IMR-90 (cell line): ENCODE measurements around the gene KLK13. TPM values are rescaled to one million over a fixed set of nuclear protein-coding genes. Genes with fewer than 3 reads are reported as not detected.

Source experiments
- ATAC-seq: fragments of 200-7000 bp; cut with Tn5 transposase; 2 replicates; pipeline ENCODE4 v1.9.1; 2020; ENCODE audit warnings: low read depth, mild to moderate bottlenecking, moderate library complexity
- BruUV-seq: library from RNA; stranded (reverse); fragments of 400-500 nt; replicated peaks from 2 replicates; lab custom pipeline; 2021; lab: Mats Ljungman, UMichigan
- CTCF ChIA-PET: fragments of 300-600 bp; formaldehyde crosslinking; extraction: SDS; loops from one replicate; lab custom pipeline; 2021; ENCODE audit warnings: antibody characterized with exemption; lab: Yijun Ruan, JAX
- POLR2A ChIA-PET: fragments of 300-600 bp; sonication (Branson Sonifier 250); formaldehyde crosslinking; loops from one replicate; lab custom pipeline; 2022; ENCODE audit warnings: antibody characterized with exemption; ENCODE audit not compliant: unreplicated experiment; lab: Charles Lee
- DNase-seq: peaks from one replicate; pipeline ENCODE4 v3.0.0; 2013
- H2AFZ ChIP-seq: replicated peaks from 2 replicates; pipeline ENCODE3; 2013; ENCODE audit warnings: low read length, mild to moderate bottlenecking; ENCODE audit not compliant: poor library complexity
- H2AK5ac ChIP-seq: 2 replicates; pipeline ENCODE4 v1.6.1; 2013; ENCODE audit warnings: low read depth, low read length, inconsistent platforms
- H2AK9ac ChIP-seq: replicated peaks from 2 replicates; pipeline ENCODE3; 2013; ENCODE audit warnings: mild to moderate bottlenecking, low read depth, low read length, moderate library complexity; ENCODE audit not compliant: poor library complexity
- H2BK120ac ChIP-seq: 2 replicates; pipeline ENCODE4 v1.6.1; 2013; ENCODE audit warnings: low read depth, low read length, inconsistent platforms
- H2BK15ac ChIP-seq: 3 replicates; pipeline ENCODE4 v1.6.1; 2013; ENCODE audit warnings: low read depth, low read length, inconsistent platforms
- H2BK20ac ChIP-seq: 2 replicates; pipeline ENCODE4 v1.6.1; 2013; ENCODE audit warnings: low read depth, mild to moderate bottlenecking, inconsistent platforms, low read length, moderate library complexity
- H2BK5ac ChIP-seq: 2 replicates; pipeline ENCODE4 v1.6.1; 2013; ENCODE audit warnings: mild to moderate bottlenecking, low read depth, low read length, inconsistent platforms; ENCODE audit not compliant: poor library complexity, severe bottlenecking
- H3K14ac ChIP-seq: replicated peaks from 2 replicates; pipeline ENCODE4 v1.6.1; 2013; ENCODE audit warnings: low read depth, low read length, inconsistent platforms
- H3K18ac ChIP-seq: 2 replicates; pipeline ENCODE4 v1.6.1; 2013; ENCODE audit warnings: low read depth, low read length, control low read depth
- H3K23ac ChIP-seq: 2 replicates; pipeline ENCODE4 v1.6.1; 2013; ENCODE audit warnings: low read depth, low read length, inconsistent platforms
- H3K27ac ChIP-seq: 2 replicates; pipeline ENCODE4 v1.5.1; 2013; ENCODE audit warnings: mild to moderate bottlenecking, control low read depth, low read length; ENCODE audit not compliant: insufficient read depth
- H3K27me3 ChIP-seq: 2 replicates; pipeline ENCODE4 v1.6.1; 2013; ENCODE audit warnings: low read length; ENCODE audit not compliant: control insufficient read depth, insufficient read depth
- H3K36me3 ChIP-seq: 2 replicates; pipeline ENCODE4 v1.6.1; 2013; ENCODE audit warnings: low read length, mixed read lengths; ENCODE audit not compliant: control insufficient read depth, insufficient read depth
- H3K4ac ChIP-seq: 2 replicates; pipeline ENCODE4 v1.6.1; 2013; ENCODE audit warnings: low read depth, low read length, inconsistent platforms
- H3K4me1 ChIP-seq: 2 replicates; pipeline ENCODE4 v1.6.1; 2013; ENCODE audit warnings: low read length, mixed read lengths; ENCODE audit not compliant: control insufficient read depth, insufficient read depth
- H3K4me2 ChIP-seq: 2 replicates; pipeline ENCODE4 v1.6.1; 2013; ENCODE audit warnings: low read depth, mild to moderate bottlenecking, control low read depth, low read length, moderate library complexity
- H3K4me3 ChIP-seq: 2 replicates; pipeline ENCODE4 v1.5.1; 2013; ENCODE audit warnings: low read depth, mild to moderate bottlenecking, control low read depth, low read length, moderate library complexity; ENCODE audit not compliant: insufficient read depth
- H3K56ac ChIP-seq: 2 replicates; pipeline ENCODE4 v1.6.1; 2013; ENCODE audit warnings: low read length, inconsistent platforms; ENCODE audit not compliant: insufficient read depth; ENCODE audit errors: extremely low read depth
- H3K79me1 ChIP-seq, 2 experiments: 2 replicates each; pipeline ENCODE4 v1.6.1; 2013; ENCODE audit warnings: low read length in 2 of 2, inconsistent platforms in 1 of 2, low read depth in 1 of 2
- H3K9ac ChIP-seq: 2 replicates; pipeline ENCODE4 v1.6.1; 2013; ENCODE audit warnings: low read depth, low read length, control low read depth
- H3K9me1 ChIP-seq: 2 replicates; pipeline ENCODE4 v1.6.1; 2013; ENCODE audit warnings: low read length, inconsistent platforms; ENCODE audit not compliant: insufficient read depth
- H3K9me3 ChIP-seq: 2 replicates; pipeline ENCODE4 v1.6.1; 2013; ENCODE audit warnings: low read length; ENCODE audit not compliant: control insufficient read depth, insufficient read depth
- H4K20me1 ChIP-seq: 2 replicates; pipeline ENCODE4 v1.6.1; 2013; ENCODE audit warnings: low read length, inconsistent platforms; ENCODE audit not compliant: insufficient read depth
- H4K5ac ChIP-seq: 2 replicates; pipeline ENCODE4 v1.6.1; 2013; ENCODE audit warnings: mild to moderate bottlenecking, low read depth, low read length, control low read depth
- H4K8ac ChIP-seq, 2 experiments: 2 replicates each; pipeline ENCODE4 v1.6.1; 2013; ENCODE audit warnings: low read depth in 2 of 2, low read length in 2 of 2, control low read depth in 1 of 2, inconsistent platforms in 1 of 2
- H4K91ac ChIP-seq: 2 replicates; pipeline ENCODE4 v1.6.1; 2013; ENCODE audit warnings: low read depth, low read length, inconsistent platforms; ENCODE audit not compliant: insufficient read depth
- BHLHE40 ChIP-seq: fragments of 150-350 bp; IDR thresholded peaks from 2 replicates; pipeline ENCODE4 v1.6.1; 2016; ENCODE audit warnings: mild to moderate bottlenecking, low read depth, low read length
- CEBPB ChIP-seq: IDR thresholded peaks from 2 replicates; pipeline ENCODE4 v1.6.1; 2012; ENCODE audit warnings: low read depth, low read length, improper control_type of control experiment
- CHD1 ChIP-seq: IDR thresholded peaks from 2 replicates; pipeline ENCODE4 v1.6.1; 2012; ENCODE audit warnings: low read depth, low read length, improper control_type of control experiment
- CTCF ChIP-seq: conservative IDR thresholded peaks from 2 replicates; pipeline ENCODE4 v1.5.1; 2012; ENCODE audit warnings: mild to moderate bottlenecking, low read depth, low read length, improper control_type of control experiment
- FOS ChIP-seq: fragments of 150-350 bp; IDR thresholded peaks from 2 replicates; pipeline ENCODE4 v1.6.1; 2016; ENCODE audit warnings: low read depth, low read length
- MAFK ChIP-seq: IDR thresholded peaks from 2 replicates; pipeline ENCODE4 v1.6.1; 2012; ENCODE audit warnings: low read depth, low read length, improper control_type of control experiment
- MAZ ChIP-seq: IDR thresholded peaks from 2 replicates; pipeline ENCODE4 v1.6.1; 2012; ENCODE audit warnings: low read depth, mild to moderate bottlenecking, low read length, improper control_type of control experiment, moderate library complexity, borderline replicate concordance
- MXI1 ChIP-seq: IDR thresholded peaks from 2 replicates; pipeline ENCODE4 v1.6.1; 2012; ENCODE audit warnings: low read depth, mild to moderate bottlenecking, low read length, moderate library complexity, borderline replicate concordance
- NFE2L2 ChIP-seq: fragments of 150-350 bp; IDR thresholded peaks from 2 replicates; pipeline ENCODE4 v1.6.1; 2016; ENCODE audit warnings: low read depth, mild to moderate bottlenecking, low read length
- POLR2A ChIP-seq: IDR thresholded peaks from 2 replicates; pipeline ENCODE4 v1.6.1; 2012; ENCODE audit warnings: mild to moderate bottlenecking, low read depth, low read length
- RAD21 ChIP-seq: IDR thresholded peaks from 2 replicates; pipeline ENCODE4 v1.6.1; 2012; ENCODE audit warnings: low read length, improper control_type of control experiment
- RCOR1 ChIP-seq: IDR thresholded peaks from 2 replicates; pipeline ENCODE4 v1.6.1; 2012; ENCODE audit warnings: mild to moderate bottlenecking, low read length, improper control_type of control experiment; ENCODE audit not compliant: insufficient replicate concordance
- RFX5 ChIP-seq: IDR thresholded peaks from 2 replicates; pipeline ENCODE4 v1.8.0; 2012; ENCODE audit warnings: low read depth, mild to moderate bottlenecking, low read length, moderate library complexity
- SMC3 ChIP-seq: fragments of 150-350 bp; IDR thresholded peaks from 2 replicates; pipeline ENCODE4 v1.6.1; 2016; ENCODE audit warnings: low read depth, mild to moderate bottlenecking, antibody characterized with exemption, low read length, moderate library complexity
- WGBS, 2 experiments: methylation state at CpG; one replicate each; pipeline versions ENCODE4 v1.1.5 to v1.1.7; 2013; ENCODE audit warnings: missing lambda C conversion rate in 2 of 2; ENCODE audit not compliant: insufficient read length in 1 of 2; ENCODE audit errors: extremely low coverage in 2 of 2; 5-methylcytosine and 5-hydroxymethylcytosine counted together
- dilution Hi-C: fragments of 300-500 bp; cut with HindIII; formaldehyde crosslinking; loops from one replicate; pipeline ENCODE4 v1.14.3; 2018; ENCODE audit warnings: low sequenced_read_pairs; ENCODE audit not compliant: unreplicated experiment
- in situ Hi-C: fragments of 300-500 bp; cut with MboI; formaldehyde crosslinking; loops from 3 replicates; pipeline ENCODE4 v1.14.3; 2019; ENCODE audit warnings: low sequenced_read_pairs, inconsistent platforms, mixed read lengths
- intact Hi-C: fragments of 100-400 bp; cut with micrococcal nuclease; formaldehyde crosslinking; loops from 2 replicates; pipeline ENCODE4 v1.10.0; 2022
- polyA plus RNA-seq, 3 experiments: library from polyadenylated mRNA; depleted of rRNA; stranded (reverse); fragments of >200 nt; gene quantifications; 2 replicates each; pipeline ENCODE4 v1.2.3, GENCODE V29; 2012; ENCODE audit warnings: low replicate concordance in 1 of 3
- total RNA-seq: library from RNA; depleted of rRNA; stranded (reverse); fragments of >200 nt; gene quantifications from 2 replicates; pipeline ENCODE4 v1.2.3, GENCODE V29; 2012
- TF ChIP-seq, protein P1 (sequence below): fragments of 150-350 bp; IDR thresholded peaks from 2 replicates; pipeline ENCODE4 v1.6.1; 2017; ENCODE audit warnings: mild to moderate bottlenecking, antibody characterized with exemption, low read length, low read depth
- TF ChIP-seq, protein P2 (sequence below): fragments of 150-350 bp; IDR thresholded peaks from 2 replicates; pipeline ENCODE4 v1.6.1; 2016; ENCODE audit warnings: low read depth, mild to moderate bottlenecking, low read length, moderate library complexity, borderline replicate concordance

The KLK13 gene
- total and polyA plus RNA-seq, 2 of the 4 experiments (the other 2 are of a cell fraction): not detected

GRCh38 chr19:51012661-51013190 lies 52.2 kb downstream of the KLK13 start:
- H3K79me1 ChIP-seq: no peaks in the 10 kb centered on the region
- no peak overlapping the region for H3K4me2 ChIP-seq
- H4K8ac ChIP-seq: no peak overlapping the region
- H3K18ac ChIP-seq: no peak overlapping the region
- no peak for ATAC-seq
- peaks cover 2% of the 10 kb centered on the region; the same call in 1 of the 2 replicates for H3K9me3 ChIP-seq
- no peaks in the 10 kb centered on the region for H3K36me3 ChIP-seq
- in situ Hi-C loops (no loop called here), dilution Hi-C loops (no loop called here), intact Hi-C loops (loop anchor here (10.0 kb wide), 1 partner anchor 658 kb away; no protein-coding TSS in a partner anchor)
- no peak overlapping the region for H2AK5ac ChIP-seq
- no peaks in the 10 kb centered on the region for H4K20me1 ChIP-seq
- CTCF ChIA-PET: interaction anchor here (0.7 kb wide), 1 partner anchor 8 kb away, joined by 3 read pairs; no protein-coding TSS in a partner anchor
- no peak for DNase-seq
- no peaks in the 10 kb centered on the region for H3K4me1 ChIP-seq
- 54% methylated on average over 7 of the region's 12 CpGs; no CpG with 5 or more reads in 1 of the 2 experiments for WGBS, 2 experiments
- no peak overlapping the region for H3K14ac ChIP-seq
- no peak overlapping the region for H4K91ac ChIP-seq
- H2BK20ac ChIP-seq: no peak overlapping the region
- no peak overlapping the region for H3K4me3 ChIP-seq
- H3K4ac ChIP-seq: no peak overlapping the region
- no peak overlapping the region for H3K56ac ChIP-seq
- H3K23ac ChIP-seq: no peak overlapping the region
- no peak overlapping the region for H2BK5ac ChIP-seq
- H3K9ac ChIP-seq: no peak overlapping the region
- H3K27me3 ChIP-seq: peaks cover 5% of the 10 kb centered on the region; the same call in 1 of the 2 replicates
- H4K5ac ChIP-seq: no peak overlapping the region
- no peak for TF ChIP-seq MAZ
- TF ChIP-seq, protein P1, sequence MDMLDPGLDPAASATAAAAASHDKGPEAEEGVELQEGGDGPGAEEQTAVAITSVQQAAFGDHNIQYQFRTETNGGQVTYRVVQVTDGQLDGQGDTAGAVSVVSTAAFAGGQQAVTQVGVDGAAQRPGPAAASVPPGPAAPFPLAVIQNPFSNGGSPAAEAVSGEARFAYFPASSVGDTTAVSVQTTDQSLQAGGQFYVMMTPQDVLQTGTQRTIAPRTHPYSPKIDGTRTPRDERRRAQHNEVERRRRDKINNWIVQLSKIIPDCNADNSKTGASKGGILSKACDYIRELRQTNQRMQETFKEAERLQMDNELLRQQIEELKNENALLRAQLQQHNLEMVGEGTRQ: no peak
- TF ChIP-seq NFE2L2: no peak
- no peak for TF ChIP-seq CTCF
- TF ChIP-seq, protein P2, sequence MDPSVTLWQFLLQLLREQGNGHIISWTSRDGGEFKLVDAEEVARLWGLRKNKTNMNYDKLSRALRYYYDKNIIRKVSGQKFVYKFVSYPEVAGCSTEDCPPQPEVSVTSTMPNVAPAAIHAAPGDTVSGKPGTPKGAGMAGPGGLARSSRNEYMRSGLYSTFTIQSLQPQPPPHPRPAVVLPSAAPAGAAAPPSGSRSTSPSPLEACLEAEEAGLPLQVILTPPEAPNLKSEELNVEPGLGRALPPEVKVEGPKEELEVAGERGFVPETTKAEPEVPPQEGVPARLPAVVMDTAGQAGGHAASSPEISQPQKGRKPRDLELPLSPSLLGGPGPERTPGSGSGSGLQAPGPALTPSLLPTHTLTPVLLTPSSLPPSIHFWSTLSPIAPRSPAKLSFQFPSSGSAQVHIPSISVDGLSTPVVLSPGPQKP: no peak
- no peak for TF ChIP-seq MXI1
- TF ChIP-seq POLR2A: no peak
- TF ChIP-seq RCOR1: no peak
- TF ChIP-seq FOS: no peak
- TF ChIP-seq MAFK: no peak
- TF ChIP-seq RAD21: no peak
- TF ChIP-seq BHLHE40: no peak
- no peak for TF ChIP-seq CHD1
- no peak for TF ChIP-seq CEBPB
- no peak for TF ChIP-seq SMC3
- no peak for TF ChIP-seq RFX5
- H3K27ac ChIP-seq: no peak overlapping the region
- H2AK9ac ChIP-seq: no peak overlapping the region
- BruUV-seq: no TSS peak
- no peaks in the 10 kb centered on the region for H3K9me1 ChIP-seq
- H2BK120ac ChIP-seq: no peak overlapping the region
- no peak overlapping the region for H2BK15ac ChIP-seq
- POLR2A ChIA-PET: no interaction called here
- H2AFZ ChIP-seq: no peak overlapping the region
